HG03097 (cell line): ENCODE data around the gene CAPN15.

Source experiments
- ATAC-seq: cut with Tn5 transposase; IDR thresholded peaks from one replicate; pipeline ENCODE4 v1.9.1; 2021; ENCODE audit not compliant: unreplicated experiment, low FRiP score

CAPN15 gene

GRCh38 chr16:524274-525040 lies 3.1 kb upstream of the CAPN15 start:
- ATAC-seq, result no peak

- no peak for ATAC-seq
Measured at GRCh38 chr16:525123-525519, 2.4 kb upstream of the CAPN15 start.

DNA sequence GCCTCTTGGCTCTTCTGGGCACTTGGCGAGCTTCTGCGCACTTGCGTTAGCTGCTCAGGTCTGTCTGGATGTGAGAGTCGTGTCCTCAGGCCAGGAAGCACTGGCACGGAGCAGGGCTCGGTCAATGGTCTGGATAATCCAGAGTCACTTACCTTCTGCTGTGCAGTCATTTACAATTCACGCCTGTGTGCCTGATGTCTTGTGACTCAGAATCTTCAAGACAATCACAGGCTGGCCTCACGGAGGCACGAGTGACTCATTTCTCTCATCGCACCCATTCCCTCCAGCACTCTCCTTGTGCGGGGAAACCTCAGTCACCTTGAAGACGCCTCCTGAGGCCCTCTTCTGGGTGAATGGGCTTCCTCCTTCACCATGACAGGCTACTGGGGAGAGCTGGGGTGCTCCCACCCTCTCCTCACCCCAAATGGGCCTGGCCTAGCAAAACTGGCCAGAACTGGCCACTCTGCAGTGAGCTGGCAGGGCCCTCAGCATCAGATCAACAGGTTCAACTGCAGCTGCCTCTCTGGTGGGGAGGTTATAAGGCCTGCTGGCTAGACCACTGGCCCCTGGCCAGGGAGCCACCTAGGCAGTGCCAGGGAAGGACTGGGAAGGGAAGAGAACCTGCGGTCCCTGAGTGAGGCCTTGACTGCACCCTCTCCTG lies 1.9 kb upstream of the CAPN15 start:
- ATAC-seq, result no peak

- no peak for ATAC-seq
Measured at GRCh38 chr16:526181-527014, 1.1 kb upstream of the CAPN15 start.

DNA sequence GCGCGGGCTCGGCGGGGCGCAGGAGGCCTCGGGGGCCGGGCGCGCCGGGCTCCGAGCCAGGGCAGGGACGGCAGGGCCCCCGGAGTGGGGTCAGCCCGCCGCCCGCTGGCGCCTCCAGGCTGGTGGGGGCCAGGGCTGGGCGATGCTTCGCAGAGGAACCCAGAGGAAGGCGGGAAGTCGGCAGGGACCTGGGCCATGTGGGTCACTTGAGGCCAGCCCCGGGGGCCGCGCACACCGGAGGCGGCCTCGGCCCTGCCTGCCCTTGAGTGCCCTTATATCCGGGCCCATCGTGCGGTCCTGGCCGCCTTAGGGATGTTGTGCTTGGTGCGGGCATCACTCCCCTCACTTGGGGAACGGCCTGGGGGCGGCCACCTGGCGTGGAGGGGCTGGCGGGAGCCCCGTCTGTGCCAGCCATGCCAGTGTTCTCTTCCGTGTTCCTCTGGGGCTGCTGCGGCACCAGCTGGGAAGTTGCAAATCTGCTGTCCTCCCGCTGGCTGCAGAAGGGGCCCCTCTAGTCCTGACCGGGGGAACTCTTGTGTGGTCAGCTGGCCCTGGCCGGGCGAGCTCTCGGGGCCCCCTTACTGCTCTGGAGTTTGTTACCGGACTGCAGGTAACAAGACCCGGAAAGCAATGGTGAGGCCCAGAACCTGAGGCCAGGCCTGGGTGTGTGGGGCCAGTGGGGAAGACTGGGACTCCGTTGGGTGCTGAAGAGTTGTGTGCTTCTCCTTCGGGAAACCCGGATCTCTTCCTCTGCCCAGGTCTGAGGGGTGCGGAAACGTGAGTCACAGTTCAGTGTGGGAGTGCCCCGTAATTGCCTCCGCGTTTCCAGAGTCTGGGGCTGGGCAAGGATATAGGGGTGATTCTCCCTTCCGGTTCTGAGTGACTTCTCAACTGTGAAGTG lies 849 bp downstream of the CAPN15 start:
- ATAC-seq, result peak; percentile 8

- no peak for ATAC-seq
Measured at GRCh38 chr16:529012-529575, 1.6 kb downstream of the CAPN15 start.

- no peak for ATAC-seq
Measured at GRCh38 chr16:530111-530817, 2.8 kb downstream of the CAPN15 start.

GRCh38 chr16:531494-532125 lies 4.1 kb downstream of the CAPN15 start:
- ATAC-seq, result no peak

GRCh38 chr16:533391-534123 lies 6.0 kb downstream of the CAPN15 start:
- ATAC-seq, result no peak

DNA sequence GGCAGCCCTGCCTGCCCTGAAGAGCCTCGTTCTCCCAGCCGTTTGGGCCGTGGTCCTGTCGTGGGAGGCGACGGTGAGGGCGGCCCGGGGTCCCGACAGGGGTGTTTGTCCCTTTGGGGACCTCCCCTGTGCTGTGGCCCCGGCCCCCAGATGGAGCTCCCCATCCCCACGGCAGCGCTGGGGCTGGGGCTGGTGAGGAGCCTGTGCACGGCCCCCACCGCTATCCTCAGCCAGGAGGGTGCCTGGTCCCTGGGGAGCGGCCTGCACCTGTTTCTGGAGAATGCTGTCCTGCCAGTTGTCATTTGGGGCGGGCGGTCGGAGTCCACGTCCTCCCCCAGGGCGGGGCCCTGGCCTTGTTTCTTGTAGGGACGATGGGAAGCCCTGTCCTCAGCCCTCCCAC lies 6.6 kb downstream of the CAPN15 start:
- ATAC-seq, result no peak

DNA sequence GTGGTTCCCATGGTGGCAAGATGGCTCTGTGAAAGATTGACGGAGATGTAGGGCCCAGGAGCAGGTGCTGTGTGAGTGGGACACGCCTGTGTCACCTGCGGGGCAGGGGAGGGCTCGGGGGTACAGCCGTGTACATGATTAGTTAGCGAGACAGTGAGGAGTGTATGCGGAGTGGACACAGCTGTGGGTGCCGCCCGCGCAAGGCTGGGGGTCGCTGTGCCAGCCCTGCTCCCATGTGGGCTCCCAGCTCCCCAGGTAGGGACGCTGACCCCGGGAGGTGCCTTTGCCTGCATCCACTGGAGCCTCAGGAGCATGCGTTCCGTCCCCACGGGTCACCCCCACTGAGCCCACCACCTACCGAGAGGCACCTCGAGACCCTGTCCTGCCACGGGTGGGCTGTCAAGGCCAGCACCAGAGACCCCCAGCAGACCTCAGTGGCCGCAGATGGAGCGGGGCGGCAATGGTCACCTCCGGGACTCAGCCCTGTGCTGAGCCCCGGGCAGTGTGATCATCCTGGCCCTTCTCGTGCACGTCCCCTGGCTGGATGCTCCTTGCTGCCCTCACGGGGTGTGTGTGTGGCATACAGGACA lies 7.4 kb downstream of the CAPN15 start:
- ATAC-seq, result no peak

DNA sequence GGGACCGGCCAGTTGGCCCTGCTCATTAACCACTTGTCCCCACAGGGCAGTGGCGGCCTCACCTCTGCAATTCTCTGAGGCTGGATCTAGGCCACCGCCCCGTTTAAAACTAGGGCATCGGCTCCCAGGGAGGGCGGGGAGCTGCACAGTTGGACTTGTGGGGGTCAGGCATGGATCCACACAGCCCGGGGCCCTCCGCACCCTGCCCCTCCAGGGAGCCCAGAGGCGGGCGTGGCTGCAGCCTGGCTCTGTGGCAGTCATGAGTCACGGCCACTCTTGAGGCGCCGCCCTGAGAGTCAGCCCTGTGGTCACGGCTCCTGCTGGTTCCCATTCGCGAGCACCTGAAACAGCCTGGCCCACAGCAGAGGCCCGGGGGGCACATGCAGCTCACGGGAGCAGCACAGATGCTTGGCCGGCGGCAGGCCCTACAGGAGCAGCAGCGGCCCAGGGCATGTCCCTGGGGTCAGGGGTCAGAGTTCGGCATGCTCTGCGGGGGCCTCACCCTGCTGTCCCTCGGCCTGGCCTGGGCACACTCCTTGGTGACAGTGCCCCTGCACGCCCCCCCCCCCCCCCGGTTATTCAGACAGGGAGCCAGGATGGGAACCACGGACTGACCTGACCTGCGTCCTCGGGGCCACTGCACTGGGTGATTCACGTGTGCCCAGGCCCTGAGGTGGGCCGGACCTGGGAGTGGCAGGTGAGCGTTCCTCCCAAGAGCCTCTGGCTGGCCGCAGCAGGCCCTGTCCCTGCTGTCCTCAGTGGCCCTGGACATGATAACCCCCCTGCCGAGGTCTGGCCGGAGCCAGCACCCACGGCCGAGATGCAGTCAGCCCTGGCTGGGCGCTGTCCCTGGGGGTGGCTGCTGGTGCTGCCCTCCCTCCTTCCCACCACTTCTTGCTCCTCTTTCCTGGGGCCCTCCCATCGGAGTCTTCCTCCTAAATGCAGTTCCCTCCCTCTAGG lies 8.2 kb downstream of the CAPN15 start:
- ATAC-seq, result no peak

DNA sequence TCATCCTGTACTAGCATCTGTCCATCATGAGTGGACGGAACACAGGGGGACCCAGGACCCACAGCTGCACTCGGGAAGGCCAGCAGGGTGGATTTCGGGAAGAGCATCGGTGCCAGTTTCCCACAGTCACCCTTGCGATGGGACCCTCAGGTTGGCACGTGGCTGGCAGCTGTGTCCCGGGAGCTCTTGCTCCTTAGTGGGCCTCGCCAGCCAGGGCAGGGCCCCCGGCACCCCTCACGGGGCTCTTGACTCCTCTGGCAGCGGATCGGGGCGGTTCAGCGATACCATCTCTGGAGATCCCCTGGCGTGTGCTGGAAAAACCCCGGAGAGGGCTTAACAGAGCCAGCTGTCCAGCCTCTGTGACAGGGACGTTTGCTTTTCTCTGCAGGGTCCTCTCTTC lies 9.2 kb downstream of the CAPN15 start:
- ATAC-seq, result no peak

DNA sequence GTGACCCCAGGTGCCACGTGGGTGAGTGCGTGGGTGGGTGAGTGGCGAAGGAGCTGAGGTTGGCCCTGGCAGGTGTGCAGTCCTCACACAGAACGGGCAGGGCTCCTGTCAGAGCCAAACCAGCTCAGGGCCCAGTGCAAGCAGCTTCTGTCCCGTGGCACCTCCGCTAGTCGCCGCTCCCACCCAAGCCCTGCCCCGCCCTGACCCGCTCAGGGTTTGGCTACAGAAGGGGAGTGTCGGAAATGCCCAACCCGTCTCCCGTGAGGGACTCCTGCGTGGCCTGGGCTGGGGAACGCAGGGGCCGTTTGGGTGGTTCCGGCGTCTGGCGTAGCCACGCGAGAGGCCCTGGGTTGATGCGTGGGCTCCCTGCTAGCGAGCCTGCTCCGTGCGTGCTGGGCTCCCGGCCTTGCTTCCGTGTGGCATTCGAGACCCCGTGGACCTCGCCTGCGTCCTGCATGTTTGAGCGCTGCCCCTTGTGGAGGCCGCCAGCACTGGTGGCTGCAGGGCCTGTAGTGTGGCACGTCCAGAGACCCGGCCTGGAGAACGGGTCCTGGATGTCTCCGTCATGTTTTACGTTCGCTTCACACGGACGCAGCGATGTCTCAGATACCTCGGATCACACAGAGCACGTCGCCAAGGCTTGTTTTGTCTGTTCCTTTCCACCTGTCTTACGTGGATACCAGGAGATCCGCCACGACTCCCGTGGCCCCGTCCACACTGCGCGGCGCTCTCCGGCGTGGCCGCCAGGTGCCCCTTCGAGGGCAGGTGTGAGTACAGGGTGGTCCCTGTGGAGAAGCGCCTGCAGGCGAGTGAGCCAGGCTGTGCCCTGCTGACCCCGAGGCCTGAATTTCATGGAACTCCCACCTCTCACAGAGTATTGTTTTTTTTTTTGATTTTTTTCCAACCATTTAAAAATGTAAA lies 10.2 kb downstream of the CAPN15 start:
- no peak for ATAC-seq

- ATAC-seq, result no peak
Measured at GRCh38 chr16:539901-540530, 12.5 kb downstream of the CAPN15 start.
